ENCODE data around the gene HOXD12.

- TF ChIP-seq CTCF (IDR thresholded peaks at IDR 0.05): no peak
- no peak for TF ChIP-seq POLR2A (IDR thresholded peaks at IDR 0.05; ENCODE audit: low read depth)
- no peak for TF ChIP-seq POLR2AphosphoS5 (IDR thresholded peaks at IDR 0.05)
Observed at GRCh38 chr2:176147800-176148496, 48.4 kb downstream of the HOXD12 start.

Measured in esophagus muscularis mucosa (tissue), 3 donors.